Measurements from ENCODE around the gene LAMA2.

The LAMA2 gene

DNA sequence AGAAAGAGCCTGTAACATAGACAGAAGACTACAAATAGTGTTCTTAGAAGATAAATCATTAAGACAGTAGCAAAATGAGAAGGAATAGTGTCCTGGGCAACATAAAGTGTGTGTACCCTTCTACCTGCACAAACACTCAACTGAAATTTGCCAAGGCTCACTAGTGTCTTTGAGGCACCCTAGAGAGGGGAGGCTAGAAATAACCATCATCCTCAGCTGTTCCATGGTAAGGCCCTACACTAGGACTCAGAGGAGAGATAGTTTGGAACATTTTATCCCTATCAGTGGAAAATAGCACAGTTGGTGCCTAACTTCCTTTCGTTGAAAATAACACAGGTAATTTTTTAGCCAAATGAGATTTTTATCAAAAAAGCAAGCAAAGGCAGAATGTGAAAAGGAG lies 230.7 kb downstream of the LAMA2 start:
- TF ChIP-seq, protein P1, sequence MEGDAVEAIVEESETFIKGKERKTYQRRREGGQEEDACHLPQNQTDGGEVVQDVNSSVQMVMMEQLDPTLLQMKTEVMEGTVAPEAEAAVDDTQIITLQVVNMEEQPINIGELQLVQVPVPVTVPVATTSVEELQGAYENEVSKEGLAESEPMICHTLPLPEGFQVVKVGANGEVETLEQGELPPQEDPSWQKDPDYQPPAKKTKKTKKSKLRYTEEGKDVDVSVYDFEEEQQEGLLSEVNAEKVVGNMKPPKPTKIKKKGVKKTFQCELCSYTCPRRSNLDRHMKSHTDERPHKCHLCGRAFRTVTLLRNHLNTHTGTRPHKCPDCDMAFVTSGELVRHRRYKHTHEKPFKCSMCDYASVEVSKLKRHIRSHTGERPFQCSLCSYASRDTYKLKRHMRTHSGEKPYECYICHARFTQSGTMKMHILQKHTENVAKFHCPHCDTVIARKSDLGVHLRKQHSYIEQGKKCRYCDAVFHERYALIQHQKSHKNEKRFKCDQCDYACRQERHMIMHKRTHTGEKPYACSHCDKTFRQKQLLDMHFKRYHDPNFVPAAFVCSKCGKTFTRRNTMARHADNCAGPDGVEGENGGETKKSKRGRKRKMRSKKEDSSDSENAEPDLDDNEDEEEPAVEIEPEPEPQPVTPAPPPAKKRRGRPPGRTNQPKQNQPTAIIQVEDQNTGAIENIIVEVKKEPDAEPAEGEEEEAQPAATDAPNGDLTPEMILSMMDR (IDR thresholded peaks at IDR 0.05; ENCODE audit: insufficient read depth, missing control alignments): no peak
- no peak for FAIRE-seq
- DNase-seq (ENCODE audit: insufficient read length, low spot score): no peak

DNA sequence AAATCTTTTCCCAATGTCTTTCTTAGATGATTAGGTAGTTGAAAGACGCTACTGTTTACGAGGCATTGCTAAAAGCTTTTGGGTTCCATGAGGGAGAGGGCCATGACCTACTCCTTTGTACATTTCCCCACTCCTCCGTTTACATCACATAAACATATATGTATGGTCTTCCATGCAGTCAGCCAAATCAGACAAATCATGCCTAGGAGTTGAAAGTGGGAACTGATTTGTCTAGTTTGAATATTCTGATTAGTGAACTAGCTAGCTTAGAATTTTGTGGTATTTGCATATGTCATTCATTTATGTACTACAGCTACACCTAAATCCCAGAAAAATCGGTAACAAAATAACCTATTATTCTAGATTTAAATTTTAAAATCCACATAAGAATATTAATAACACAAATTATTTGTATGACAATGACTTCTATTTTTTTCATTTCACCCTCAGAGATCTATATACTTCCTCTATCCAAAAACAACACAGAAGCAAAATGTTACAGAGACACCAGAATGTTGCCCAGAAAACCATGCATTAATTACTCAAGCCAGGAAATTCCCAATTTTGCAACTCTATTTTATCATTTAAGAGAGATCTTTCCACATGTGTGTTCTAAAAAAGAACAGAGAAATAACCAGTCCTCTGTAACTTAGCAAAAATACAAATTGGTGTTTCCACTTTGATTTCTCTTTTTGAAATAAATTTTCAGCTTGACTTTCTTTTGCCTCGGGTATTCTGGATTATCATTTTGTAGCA lies 231.9 kb downstream of the LAMA2 start:
- no peak for DNase-seq (ENCODE audit: insufficient read length, low spot score)
- TF ChIP-seq, protein P1 (IDR thresholded peaks at IDR 0.05; ENCODE audit: insufficient read depth, missing control alignments): no peak
- no peak for FAIRE-seq

DNA sequence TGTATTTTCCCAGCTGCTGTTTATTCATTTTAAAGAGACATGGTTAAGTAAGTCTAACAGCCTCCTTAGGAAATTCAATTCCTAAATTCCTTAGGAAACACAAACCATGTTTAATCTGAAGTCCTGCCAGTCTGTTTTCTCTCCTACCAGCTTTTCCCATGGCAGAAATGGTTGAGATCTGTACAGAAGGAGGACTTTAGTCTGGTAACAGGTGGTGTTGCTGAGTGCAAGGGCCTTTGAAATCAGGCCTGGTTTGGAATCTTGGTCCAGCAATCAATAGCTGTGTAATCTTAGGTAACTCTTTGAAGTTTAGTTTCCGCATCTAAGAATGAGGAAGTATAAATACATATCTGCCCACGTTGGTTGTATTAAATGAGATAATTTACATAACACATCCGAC lies 232.5 kb downstream of the LAMA2 start:
- FAIRE-seq (no peak), DNase-seq (ENCODE audit: insufficient read length, low spot score) (no peak)
- TF ChIP-seq, protein P1 (IDR thresholded peaks at IDR 0.05; ENCODE audit: insufficient read depth, missing control alignments): no peak

DNA sequence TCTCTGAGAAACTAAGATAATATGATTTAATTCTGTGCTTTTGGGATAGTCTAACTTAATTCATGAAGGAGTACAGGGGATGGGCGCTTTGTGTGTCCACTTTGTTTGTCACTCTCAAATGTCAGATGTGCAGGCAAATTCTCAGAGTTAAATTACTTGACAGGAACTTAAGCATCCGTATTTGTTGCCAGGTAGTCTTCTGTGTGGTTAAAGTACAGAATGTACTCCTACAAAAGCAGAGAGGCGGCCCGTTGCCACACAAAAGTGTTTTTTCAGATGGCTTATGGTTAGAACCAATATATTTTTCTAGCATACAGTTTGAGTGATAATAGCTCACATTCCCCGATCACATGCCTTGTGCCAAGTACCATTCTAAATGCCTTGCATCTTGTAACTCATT lies 234.4 kb downstream of the LAMA2 start:
- no peak for DNase-seq (ENCODE audit: insufficient read length, low spot score)
- TF ChIP-seq, protein P1 (IDR thresholded peaks at IDR 0.05; ENCODE audit: insufficient read depth, missing control alignments): no peak
- FAIRE-seq: no peak

DNA sequence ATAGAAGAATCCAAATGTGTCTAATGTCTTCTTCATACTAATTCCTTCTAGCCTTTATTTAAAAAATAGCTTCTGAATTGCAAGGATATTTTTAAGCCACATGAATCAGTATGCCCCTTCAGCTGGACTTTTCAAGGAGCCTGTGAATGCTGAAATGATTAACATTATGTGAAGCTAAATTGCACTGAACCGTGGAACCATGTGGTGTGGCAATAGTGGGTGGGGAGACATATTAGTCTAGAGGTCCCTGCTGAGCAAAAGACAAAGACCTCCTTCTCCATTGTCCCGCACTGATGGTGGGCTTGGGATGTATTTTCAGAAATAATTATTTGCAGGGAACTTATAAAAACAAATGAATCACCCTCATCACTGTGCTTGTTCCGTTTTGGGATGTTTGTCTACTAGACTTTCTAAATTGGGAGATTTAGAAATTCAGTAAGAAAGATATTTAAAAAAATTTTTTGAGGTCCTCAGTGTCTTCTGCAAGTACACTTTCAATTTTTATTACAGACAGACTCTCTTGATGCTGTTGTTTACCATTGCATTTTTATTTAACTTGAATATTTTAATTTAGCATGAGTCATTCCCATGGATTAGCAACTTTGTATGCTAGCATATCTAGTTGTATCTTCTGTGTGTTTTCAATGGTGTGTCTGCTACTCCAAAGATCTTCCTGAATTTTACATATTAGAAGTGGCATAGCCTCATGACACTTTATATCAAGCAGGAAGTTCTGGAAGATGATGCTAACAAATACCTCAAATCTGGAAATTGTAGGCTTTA lies 238.1 kb downstream of the LAMA2 start:
- TF ChIP-seq, protein P1 (IDR thresholded peaks at IDR 0.05; ENCODE audit: insufficient read depth, missing control alignments): no peak
- FAIRE-seq: no peak
- DNase-seq (ENCODE audit: insufficient read length, low spot score): no peak

DNA sequence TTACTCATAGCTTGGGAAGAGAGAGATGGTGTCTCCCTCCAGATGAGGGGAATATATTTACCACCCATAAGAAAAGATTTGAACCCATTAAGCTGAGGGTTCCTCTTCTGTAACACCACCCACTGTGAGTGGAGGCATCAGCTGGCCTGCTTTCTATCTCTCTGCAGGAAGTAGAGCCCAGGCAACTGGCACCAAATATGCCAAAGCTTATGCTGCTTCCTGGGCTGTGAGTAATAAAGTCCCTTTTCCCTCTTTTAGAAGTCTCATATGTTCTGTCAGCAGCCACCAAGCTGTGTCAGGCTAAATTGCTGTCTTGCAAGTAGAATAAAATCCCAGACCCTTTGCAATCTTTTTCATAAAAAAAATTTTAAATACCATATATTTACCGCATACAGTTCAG lies 241.4 kb downstream of the LAMA2 start:
- no peak for FAIRE-seq
- TF ChIP-seq, protein P1 (IDR thresholded peaks at IDR 0.05; ENCODE audit: insufficient read depth, missing control alignments): no peak
- DNase-seq (ENCODE audit: insufficient read length, low spot score): no peak

DNA sequence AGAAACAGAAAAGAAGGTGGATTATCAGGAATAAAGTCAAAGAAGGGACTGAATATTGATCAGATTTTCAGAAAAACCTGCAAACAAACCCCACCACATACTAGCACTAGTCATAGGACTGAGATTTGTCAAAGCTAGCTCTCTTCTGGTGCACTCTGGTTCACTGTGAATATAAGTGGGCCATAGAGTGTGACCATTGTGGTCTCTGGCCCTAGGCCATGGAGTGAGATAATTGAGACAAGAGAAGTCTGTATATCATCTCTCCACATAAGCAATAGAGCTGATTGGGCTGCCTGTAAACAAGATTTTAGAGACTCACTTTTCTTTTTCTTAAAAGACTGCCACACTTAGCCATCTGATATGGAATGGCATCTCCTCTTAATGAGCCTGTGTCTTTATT lies 247.2 kb downstream of the LAMA2 start:
- peak; percentile 68 for FAIRE-seq
- TF ChIP-seq, protein P1 (IDR thresholded peaks at IDR 0.05; ENCODE audit: insufficient read depth, missing control alignments): no peak
- no peak for DNase-seq (ENCODE audit: insufficient read length, low spot score)
